ENCODE data around the gene MGAT4A.

DNA sequence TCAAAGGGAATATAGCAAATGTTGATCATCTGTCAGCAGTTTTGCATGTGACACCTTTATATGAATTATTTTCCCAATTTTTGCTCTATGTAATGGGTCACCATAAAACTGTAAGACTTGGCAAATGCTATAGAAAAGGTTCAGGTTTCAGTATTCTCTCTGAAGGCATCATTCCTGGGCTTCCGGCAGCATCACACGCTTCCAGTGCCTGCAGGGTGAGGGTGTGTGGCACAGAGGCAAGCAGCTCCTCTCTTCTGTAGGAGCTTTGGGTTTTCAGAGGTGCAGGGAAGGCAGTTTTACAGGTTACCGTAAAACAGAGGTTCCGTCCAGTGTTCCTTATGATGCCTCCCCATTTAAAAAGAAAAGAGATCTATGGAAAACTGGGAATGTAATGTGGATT, 141.4 kb downstream of the MGAT4A start:
- TF ChIP-seq CTCF (IDR thresholded peaks at IDR 0.05; ENCODE audit: insufficient read depth, low read depth, low read length) (no peak), EZH2 (IDR thresholded peaks at IDR 0.05; ENCODE audit: insufficient read depth, low read length) (no peak)

Measured in astrocyte (in vitro differentiated cells and primary cell).